Fibroblast of pulmonary artery (primary cell): ENCODE measurements around the gene GOSR1.
"Not testable (repeated sequence)": the region's sequence is repeated elsewhere in the genome, so short reads cannot be mapped to it uniquely, and the experiment has no call there.

ENCODE experiments used
- DNase-seq: peaks from one replicate; pipeline ENCODE4 v3.0.0-alpha.2; 2010; ENCODE audit warnings: low read depth
- H3K4me3 ChIP-seq: replicated peaks from 2 replicates; pipeline ENCODE4 v1.5.1; 2011; ENCODE audit warnings: low read depth, mild to moderate bottlenecking, control low read depth, low read length, moderate library complexity
- CTCF ChIP-seq: IDR thresholded peaks from 2 replicates; pipeline ENCODE4 v1.5.1; 2011; ENCODE audit warnings: mild to moderate bottlenecking, control low read depth, low read length, inconsistent platforms; ENCODE audit errors: missing control alignments

Gene GOSR1

GRCh38 chr17:30551996-30552339 is 74.8 kb downstream of the GOSR1 start:
- no peak for TF ChIP-seq CTCF
- DNase-seq = no peak
- H3K4me3 ChIP-seq = no peak overlapping the region

GRCh38 chr17:30552994-30553566 is 75.9 kb downstream of the GOSR1 start:
- no peak for DNase-seq
- TF ChIP-seq CTCF = no peak
- no peak overlapping the region for H3K4me3 ChIP-seq

GRCh38 chr17:30553823-30554440 is 76.7 kb downstream of the GOSR1 start:
- not testable (repeated sequence) for DNase-seq, H3K4me3 ChIP-seq

- peak; percentile 33 for TF ChIP-seq CTCF
Measured at GRCh38 chr17:30554839-30555751, 77.9 kb downstream of the GOSR1 start.

GRCh38 chr17:30555942-30556341 is 78.7 kb downstream of the GOSR1 start:
- TF ChIP-seq CTCF = no peak
- DNase-seq = no peak

More at GRCh38 chr17:30554839-30555751, 77.9 kb downstream of the GOSR1 start:
- H3K4me3 ChIP-seq = no peak overlapping the region
- DNase-seq = peak; percentile 42

GRCh38 chr17:30556374-30557332 is 79.4 kb downstream of the GOSR1 start:
- no peak for TF ChIP-seq CTCF
- no peak for DNase-seq
- H3K4me3 ChIP-seq = no peak overlapping the region

More at GRCh38 chr17:30555942-30556341, 78.7 kb downstream of the GOSR1 start:
- no peak overlapping the region for H3K4me3 ChIP-seq
